ENCODE data around the gene ANKRD34C. TPM values are rescaled to one million over a fixed set of nuclear protein-coding genes. Genes with fewer than 3 reads are reported as not detected.

The ANKRD34C gene
- total RNA-seq, 1 experiment from 2014 or later, result not detected

- H3K4me1 Mint-ChIP-seq, result peaks cover 4% of the 10 kb centered on the region; the same call in 1 of the 2 replicates
- DNase-seq (ENCODE audit: low spot score), result no peak
Measured at GRCh38 chr15:79265167-79265566, 17.4 kb upstream of the ANKRD34C start.

DNA sequence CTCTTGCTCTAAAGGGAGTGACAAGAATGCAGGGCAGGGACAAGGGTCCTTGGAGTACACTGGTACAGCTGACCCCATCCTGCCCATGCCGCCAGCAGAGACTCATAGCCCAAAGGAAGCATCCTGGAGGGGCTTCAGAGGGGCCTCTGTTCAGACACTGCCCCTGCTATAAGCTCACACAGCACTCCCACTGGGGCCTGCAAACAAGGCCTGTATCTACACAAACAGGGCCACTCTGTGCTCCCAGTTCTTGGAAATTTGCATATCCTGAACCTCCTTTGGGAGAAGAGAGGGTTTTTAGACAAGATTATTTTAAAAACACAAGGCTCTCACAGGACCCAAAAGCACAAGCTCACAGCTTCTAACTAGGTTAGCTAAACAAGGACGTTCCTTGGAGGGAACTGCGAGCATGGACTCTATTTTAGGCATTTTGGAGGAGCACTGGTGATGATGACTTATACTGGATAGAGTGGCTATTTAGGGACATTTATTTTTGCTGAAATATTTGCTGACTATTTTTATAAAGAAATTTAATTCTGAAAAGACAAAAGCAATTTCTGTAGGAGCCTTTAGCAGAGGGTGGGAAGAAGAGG, 16.4 kb upstream of the ANKRD34C start:
- H3K4me1 Mint-ChIP-seq, result peaks cover 4% of the 10 kb centered on the region; the same call in 1 of the 2 replicates
- H3K27me3 Mint-ChIP-seq (ENCODE audit: low read depth), result peaks cover 5% of the 10 kb centered on the region
- DNase-seq (ENCODE audit: low spot score) (no peak), ATAC-seq (no peak; the same call in 1 of the 2 replicates)
- no peaks in the 10 kb centered on the region for H3K9me3 Mint-ChIP-seq
- H3K4me3 Mint-ChIP-seq, result no peak overlapping the region
- no peaks in the 10 kb centered on the region for H3K36me3 Mint-ChIP-seq
- TF ChIP-seq PRRX2 (CRISPR knock-in tag; IDR thresholded peaks at IDR 0.05) (no peak), ZNF396 (CRISPR knock-in tag; IDR thresholded peaks at IDR 0.05; ENCODE audit: borderline replicate concordance) (no peak), GABPB1 (CRISPR knock-in tag; IDR thresholded peaks at IDR 0.05) (no peak), CREM (CRISPR knock-in tag; IDR thresholded peaks at IDR 0.05) (no peak), MXD4 (CRISPR knock-in tag; IDR thresholded peaks at IDR 0.05; ENCODE audit: borderline replicate concordance) (no peak), SMAD4 (CRISPR knock-in tag; IDR thresholded peaks at IDR 0.05) (no peak), TEAD4 (CRISPR knock-in tag; IDR thresholded peaks at IDR 0.05) (no peak), OVOL2 (CRISPR knock-in tag; IDR thresholded peaks at IDR 0.05; ENCODE audit: borderline replicate concordance) (no peak), ZNF219 (CRISPR knock-in tag; IDR thresholded peaks at IDR 0.05; ENCODE audit: borderline replicate concordance) (no peak), ESRRA (CRISPR knock-in tag; IDR thresholded peaks at IDR 0.05; ENCODE audit: borderline replicate concordance) (no peak), NR1H2 (CRISPR knock-in tag; IDR thresholded peaks at IDR 0.05) (no peak), IRF2 (CRISPR knock-in tag; IDR thresholded peaks at IDR 0.05; ENCODE audit: borderline replicate concordance, low read depth) (no peak), ELF4 (CRISPR knock-in tag; IDR thresholded peaks at IDR 0.05; ENCODE audit: low read depth) (no peak), JAZF1 (CRISPR knock-in tag; IDR thresholded peaks at IDR 0.05) (no peak), ZNF317 (CRISPR knock-in tag; IDR thresholded peaks at IDR 0.05; ENCODE audit: borderline replicate concordance, low read depth) (no peak), SOX15 (CRISPR knock-in tag; IDR thresholded peaks at IDR 0.05) (no peak)
- TF ChIP-seq, protein P1, sequence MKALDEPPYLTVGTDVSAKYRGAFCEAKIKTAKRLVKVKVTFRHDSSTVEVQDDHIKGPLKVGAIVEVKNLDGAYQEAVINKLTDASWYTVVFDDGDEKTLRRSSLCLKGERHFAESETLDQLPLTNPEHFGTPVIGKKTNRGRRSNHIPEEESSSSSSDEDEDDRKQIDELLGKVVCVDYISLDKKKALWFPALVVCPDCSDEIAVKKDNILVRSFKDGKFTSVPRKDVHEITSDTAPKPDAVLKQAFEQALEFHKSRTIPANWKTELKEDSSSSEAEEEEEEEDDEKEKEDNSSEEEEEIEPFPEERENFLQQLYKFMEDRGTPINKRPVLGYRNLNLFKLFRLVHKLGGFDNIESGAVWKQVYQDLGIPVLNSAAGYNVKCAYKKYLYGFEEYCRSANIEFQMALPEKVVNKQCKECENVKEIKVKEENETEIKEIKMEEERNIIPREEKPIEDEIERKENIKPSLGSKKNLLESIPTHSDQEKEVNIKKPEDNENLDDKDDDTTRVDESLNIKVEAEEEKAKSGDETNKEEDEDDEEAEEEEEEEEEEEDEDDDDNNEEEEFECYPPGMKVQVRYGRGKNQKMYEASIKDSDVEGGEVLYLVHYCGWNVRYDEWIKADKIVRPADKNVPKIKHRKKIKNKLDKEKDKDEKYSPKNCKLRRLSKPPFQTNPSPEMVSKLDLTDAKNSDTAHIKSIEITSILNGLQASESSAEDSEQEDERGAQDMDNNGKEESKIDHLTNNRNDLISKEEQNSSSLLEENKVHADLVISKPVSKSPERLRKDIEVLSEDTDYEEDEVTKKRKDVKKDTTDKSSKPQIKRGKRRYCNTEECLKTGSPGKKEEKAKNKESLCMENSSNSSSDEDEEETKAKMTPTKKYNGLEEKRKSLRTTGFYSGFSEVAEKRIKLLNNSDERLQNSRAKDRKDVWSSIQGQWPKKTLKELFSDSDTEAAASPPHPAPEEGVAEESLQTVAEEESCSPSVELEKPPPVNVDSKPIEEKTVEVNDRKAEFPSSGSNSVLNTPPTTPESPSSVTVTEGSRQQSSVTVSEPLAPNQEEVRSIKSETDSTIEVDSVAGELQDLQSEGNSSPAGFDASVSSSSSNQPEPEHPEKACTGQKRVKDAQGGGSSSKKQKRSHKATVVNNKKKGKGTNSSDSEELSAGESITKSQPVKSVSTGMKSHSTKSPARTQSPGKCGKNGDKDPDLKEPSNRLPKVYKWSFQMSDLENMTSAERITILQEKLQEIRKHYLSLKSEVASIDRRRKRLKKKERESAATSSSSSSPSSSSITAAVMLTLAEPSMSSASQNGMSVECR (CRISPR knock-in tag; IDR thresholded peaks at IDR 0.05; ENCODE audit: borderline replicate concordance), result no peak
- TF ChIP-seq, protein P2, sequence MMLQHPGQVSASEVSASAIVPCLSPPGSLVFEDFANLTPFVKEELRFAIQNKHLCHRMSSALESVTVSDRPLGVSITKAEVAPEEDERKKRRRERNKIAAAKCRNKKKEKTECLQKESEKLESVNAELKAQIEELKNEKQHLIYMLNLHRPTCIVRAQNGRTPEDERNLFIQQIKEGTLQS (CRISPR knock-in tag; conservative IDR thresholded peaks at IDR 0.05), result no peak
- TF ChIP-seq, protein P3, sequence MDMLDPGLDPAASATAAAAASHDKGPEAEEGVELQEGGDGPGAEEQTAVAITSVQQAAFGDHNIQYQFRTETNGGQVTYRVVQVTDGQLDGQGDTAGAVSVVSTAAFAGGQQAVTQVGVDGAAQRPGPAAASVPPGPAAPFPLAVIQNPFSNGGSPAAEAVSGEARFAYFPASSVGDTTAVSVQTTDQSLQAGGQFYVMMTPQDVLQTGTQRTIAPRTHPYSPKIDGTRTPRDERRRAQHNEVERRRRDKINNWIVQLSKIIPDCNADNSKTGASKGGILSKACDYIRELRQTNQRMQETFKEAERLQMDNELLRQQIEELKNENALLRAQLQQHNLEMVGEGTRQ (CRISPR knock-in tag; IDR thresholded peaks at IDR 0.05), result no peak
- TF ChIP-seq, protein P4, sequence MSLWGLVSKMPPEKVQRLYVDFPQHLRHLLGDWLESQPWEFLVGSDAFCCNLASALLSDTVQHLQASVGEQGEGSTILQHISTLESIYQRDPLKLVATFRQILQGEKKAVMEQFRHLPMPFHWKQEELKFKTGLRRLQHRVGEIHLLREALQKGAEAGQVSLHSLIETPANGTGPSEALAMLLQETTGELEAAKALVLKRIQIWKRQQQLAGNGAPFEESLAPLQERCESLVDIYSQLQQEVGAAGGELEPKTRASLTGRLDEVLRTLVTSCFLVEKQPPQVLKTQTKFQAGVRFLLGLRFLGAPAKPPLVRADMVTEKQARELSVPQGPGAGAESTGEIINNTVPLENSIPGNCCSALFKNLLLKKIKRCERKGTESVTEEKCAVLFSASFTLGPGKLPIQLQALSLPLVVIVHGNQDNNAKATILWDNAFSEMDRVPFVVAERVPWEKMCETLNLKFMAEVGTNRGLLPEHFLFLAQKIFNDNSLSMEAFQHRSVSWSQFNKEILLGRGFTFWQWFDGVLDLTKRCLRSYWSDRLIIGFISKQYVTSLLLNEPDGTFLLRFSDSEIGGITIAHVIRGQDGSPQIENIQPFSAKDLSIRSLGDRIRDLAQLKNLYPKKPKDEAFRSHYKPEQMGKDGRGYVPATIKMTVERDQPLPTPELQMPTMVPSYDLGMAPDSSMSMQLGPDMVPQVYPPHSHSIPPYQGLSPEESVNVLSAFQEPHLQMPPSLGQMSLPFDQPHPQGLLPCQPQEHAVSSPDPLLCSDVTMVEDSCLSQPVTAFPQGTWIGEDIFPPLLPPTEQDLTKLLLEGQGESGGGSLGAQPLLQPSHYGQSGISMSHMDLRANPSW (CRISPR knock-in tag; conservative IDR thresholded peaks at IDR 0.05; ENCODE audit: low read depth), result no peak
- POLR2A ChIA-PET, result no interaction called here
- H3K27ac Mint-ChIP-seq, result no peak overlapping the region
- CTCF ChIA-PET, result interaction anchor here (0.9 to 3.3 kb wide), 2 partner anchors 57 to 82 kb away, joined by 3 to 11 read pairs; no protein-coding TSS in a partner anchor

More at GRCh38 chr15:79265167-79265566, 17.4 kb upstream of the ANKRD34C start:
- Mint-ChIP-seq H3K4me3 (no peak overlapping the region), H3K9me3 (no peaks in the 10 kb centered on the region), H3K27me3 (ENCODE audit: low read depth) (peaks cover 3% of the 10 kb centered on the region; the same call in 1 of the 2 replicates), H3K27ac (no peak overlapping the region), H3K36me3 (no peaks in the 10 kb centered on the region)
- ATAC-seq, result peak; percentile 48; the same call in 1 of the 2 replicates
- TF ChIP-seq KAT7 (CRISPR knock-in tag; IDR thresholded peaks at IDR 0.05; ENCODE audit: borderline replicate concordance), result no peak
- no peak for TF ChIP-seq NR3C1 (CRISPR knock-in tag; conservative IDR thresholded peaks at IDR 0.05; ENCODE audit: low read depth)
- TF ChIP-seq E2F4 (CRISPR knock-in tag; IDR thresholded peaks at IDR 0.05; ENCODE audit: borderline replicate concordance, low read depth), result no peak
- no peak for TF ChIP-seq JAZF1 (CRISPR knock-in tag; IDR thresholded peaks at IDR 0.05)
- POLR2A ChIA-PET, result no interaction called here
- CTCF ChIA-PET, result interaction anchor here (0.6 to 3.3 kb wide), 3 partner anchors 56 to 358 kb away, joined by 3 to 11 read pairs (median 5); no protein-coding TSS in a partner anchor

Measured in WTC11 (cell line).